ENCODE measurements around the gene AKAP12.
A peak's percentile ranks its signal among the peaks of the same experiment; 100 is the strongest.

The AKAP12 gene

DNA sequence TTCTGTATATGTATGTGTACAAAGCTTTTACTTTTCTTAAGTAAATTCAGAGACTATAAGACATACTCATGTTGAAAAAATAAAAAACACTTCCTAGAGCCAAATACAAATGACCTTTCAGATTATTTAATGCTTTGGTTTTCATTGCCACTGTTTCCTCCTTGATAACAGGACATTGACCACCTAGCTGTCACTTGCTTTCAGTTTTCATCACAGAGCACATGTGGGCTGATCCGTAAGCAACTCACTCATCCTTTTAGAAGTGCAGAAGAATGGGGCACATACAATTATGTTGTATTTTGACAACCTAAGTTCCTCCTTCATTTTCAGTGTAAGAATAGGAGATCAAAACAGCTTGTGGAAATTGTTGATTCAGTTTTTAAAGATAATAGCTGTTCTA lies 145.4 kb downstream of the AKAP12 start:
- peak; percentile 51 for DNase-seq

GRCh38 chr6:151387175-151387970 lies 147.6 kb downstream of the AKAP12 start:
- no peak for DNase-seq

- DNase-seq, result no peak
Observed at GRCh38 chr6:151388236-151388635, 148.5 kb downstream of the AKAP12 start.

- no peak for DNase-seq
Observed at GRCh38 chr6:151388997-151389617, 149.3 kb downstream of the AKAP12 start.

- peak; percentile 53 for DNase-seq
Observed at GRCh38 chr6:151389618-151390275, 150.0 kb downstream of the AKAP12 start.

DNA sequence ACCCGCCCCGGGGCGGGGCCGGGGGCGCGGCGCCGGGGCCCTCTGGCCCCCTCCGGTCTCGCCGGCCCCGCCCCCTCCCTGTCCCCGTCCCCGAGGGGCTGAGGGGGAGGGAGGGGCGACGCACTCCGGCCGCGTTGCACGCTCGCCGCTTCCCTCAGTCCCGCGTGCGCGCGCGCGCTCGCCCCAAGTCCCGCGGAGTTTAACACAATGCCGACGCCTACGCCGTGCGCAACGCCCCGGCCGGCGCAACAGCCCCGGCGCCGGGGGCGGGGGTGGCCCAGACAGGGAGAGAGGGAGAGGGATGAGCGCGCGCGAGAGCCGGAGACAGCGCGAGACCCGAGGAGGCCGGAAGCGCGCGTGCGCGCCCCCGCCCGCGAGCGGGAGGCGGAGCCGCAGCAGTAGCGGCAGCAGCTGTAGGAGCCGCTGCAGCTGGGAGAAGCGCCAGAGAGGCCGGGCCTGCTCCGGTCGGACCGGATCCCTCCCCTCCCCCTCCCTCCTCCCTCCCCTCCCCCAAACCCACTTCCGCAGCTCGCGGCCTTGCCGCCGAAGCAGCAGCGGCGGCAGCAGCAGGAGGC lies 150.6 kb downstream of the AKAP12 start:
- DNase-seq, result peak; percentile 99

GRCh38 chr6:151390851-151391470 lies 151.2 kb downstream of the AKAP12 start:
- DNase-seq, result peak; percentile 84

DNA sequence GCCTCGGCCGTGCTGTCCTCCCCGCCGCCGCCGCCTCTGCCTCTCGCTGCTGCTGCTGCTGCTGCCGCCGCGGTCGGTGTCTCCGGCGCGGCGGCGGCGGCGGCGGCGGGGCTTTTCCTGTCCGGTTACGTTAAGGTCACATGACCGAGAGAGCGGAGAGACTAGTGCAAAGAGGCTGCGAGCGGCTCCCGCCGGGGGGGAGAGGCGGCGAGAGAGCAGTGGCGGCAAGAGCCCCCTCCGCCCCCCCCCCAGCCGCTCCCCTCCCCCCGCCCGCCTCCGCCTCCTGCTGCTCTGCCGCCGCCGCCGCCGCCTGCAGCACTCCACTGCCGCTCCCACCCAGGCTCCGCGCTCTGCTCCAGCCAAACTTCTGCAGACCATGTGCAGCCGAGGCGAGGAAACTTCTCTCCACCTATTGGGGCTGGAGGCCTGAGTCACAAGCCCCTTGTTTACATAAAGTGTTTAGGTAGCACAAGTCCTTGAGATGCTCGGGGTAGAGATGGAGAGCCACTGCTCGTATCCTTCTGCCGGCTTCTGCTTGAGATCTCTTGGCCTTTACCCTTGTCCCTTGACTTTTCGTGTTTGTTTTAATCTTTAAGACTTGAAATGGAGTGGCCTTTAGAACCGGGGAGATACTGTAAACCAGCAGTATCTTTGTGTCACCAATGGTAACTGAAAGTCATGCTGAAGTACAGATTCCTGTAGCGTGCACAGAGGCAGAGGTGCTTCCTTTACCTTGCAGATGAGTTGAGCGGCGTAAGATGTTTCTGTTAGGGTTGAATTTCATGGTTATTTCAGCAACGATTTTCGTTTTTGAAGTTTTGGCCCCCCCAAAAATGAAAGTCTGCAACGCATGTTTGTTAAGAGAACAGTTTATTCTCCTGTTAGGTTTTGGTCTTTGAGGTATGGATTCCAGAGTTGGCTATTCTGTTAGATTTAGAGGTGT lies 152.0 kb downstream of the AKAP12 start, which contains the start of gene ZBTB2:
Gene ZBTB2 (minus strand): TSS at position 89 of the 943 bp plus-strand sequence. CDS start 17,922 bp downstream, outside the sequence.
- peak; percentile 72 for DNase-seq

DNA sequence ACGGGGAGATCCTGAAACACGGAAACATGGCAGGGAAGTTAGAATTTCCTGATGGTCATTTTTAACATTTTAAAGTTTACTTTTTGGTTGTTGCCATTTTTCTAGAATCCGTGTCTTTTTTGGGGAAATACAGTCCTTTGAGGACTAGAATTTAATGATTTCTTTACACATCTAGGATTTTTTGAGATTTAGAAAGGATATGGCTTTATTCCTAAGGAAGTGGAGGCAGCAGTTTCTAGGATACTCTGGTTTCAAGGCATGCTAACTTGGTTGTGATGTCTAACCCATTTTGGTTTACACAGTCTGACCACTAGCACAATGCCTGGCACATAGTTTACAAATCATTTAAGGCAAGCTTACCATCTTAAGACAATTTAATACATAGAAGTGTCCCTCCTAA lies 152.7 kb downstream of the AKAP12 start:
- DNase-seq, result no peak

GRCh38 chr6:151393410-151393809 lies 153.6 kb downstream of the AKAP12 start:
- DNase-seq, result no peak

DNA sequence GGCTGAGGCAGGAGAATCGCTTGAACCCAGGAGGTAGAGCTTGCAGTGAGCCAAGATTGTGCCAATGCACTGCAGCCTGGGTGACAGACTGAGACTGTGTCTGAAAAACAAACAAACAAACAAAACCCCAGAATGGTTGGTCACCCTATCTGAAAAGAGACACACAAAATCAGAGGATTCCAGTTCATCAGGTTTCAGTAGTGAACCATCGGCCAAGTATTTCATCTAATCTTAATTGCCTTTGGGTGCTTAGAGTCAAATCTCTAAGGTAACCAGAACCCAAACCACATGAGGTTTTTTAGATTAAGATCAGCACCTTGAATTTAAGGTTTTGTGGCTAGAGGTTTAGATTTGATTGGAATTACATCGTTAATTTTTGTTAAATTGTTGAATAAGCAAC lies 159.9 kb downstream of the AKAP12 start:
- DNase-seq, result peak; percentile 23

DNA sequence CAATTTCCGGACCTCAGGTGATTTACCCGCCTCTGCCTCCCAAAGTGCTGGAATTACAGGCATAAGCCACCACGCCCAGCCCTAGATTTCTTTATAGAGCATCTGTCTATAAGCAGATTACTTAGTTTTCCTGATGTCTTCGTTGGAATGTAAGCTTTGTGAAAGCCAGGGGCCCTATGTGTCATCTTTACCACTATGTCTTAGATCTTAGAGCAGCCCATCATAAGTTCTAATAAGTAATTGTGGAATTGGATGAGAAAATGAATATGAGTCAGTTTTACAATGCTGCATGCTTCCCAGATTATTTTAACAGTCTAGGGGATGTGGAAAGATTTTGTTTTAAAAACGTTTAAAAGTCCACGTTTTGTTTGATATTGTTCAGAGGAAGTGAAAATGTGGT lies 160.7 kb downstream of the AKAP12 start:
- DNase-seq, result no peak

GRCh38 chr6:151402228-151402627 lies 162.5 kb downstream of the AKAP12 start:
- no peak for DNase-seq

- DNase-seq, result no peak
Observed at GRCh38 chr6:151403919-151404308, 164.1 kb downstream of the AKAP12 start.
